ENCODE data around the gene CCDC51. TPM values are rescaled to one million over a fixed set of nuclear protein-coding genes. Genes with fewer than 3 reads are reported as not detected.

The CCDC51 gene
- total RNA-seq, 1 experiment from 2014 or later: 59.5 TPM

DNA sequence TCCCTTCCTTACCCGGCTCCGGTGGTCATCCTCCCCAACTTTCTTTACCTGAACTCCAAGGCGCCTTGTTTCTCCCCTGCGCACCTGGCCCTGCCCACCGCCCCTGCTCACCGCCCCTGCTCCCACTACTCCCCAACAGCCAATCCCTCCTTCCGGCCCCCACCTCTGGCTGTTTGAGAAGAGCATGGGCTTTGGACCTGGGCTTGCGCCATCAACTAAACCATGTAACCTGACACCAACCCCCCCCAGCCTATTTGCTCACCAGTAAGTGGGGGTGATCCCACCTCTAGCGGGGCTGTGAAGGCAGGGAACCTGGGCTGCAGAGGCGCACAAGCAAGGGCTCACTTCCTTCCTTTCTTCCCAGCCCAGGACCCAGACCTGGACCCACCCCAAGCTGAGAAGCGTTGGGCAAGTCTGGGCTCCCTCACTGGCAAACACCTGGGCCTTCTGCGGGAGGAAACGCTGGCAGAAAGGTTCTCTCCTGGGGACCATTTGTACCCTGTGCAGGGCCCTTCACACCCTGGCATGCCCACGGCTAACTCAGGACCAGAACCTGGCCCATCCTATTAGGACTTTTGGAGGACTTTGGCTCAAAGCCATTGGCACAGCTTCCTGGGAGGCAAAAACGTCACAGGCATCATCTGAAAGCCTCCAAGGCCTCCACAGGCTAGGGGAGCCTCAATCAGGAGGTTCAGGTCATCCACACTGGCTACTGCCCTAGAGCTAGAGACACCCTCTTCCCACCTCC is 9.8 kb downstream of the CCDC51 start, which contains the start of gene PLXNB1:
PLXNB1 (minus strand) TSS at position 127 of the 748 bp plus-strand sequence. CDS start 5,475 bp downstream, outside the sequence.
- no peak within 1 kb of the TSS for H3K27ac Mint-ChIP-seq (ENCODE audit: unreplicated experiment)
- peaks cover 56% of the 10 kb centered on the region for H3K4me1 Mint-ChIP-seq (ENCODE audit: low read depth, unreplicated experiment)
- peaks cover 79% of the 10 kb centered on the region for H3K36me3 Mint-ChIP-seq (ENCODE audit: insufficient read depth, unreplicated experiment)
- ChIA-PET POLR2A (interaction anchor here (1.2 to 2.8 kb wide), 2 partner anchors 10 to 242 kb away, joined by 3 to 12 read pairs; partner anchors contain the start of genes CCDC51, CDC25A and TMA7), CTCF (interaction anchor here (1.6 kb wide), 1 partner anchor 29 kb away, joined by 8 read pairs; no protein-coding TSS in a partner anchor)
- H3K9me3 ChIP-seq: no peaks in the 10 kb centered on the region
- H3K4me1 ChIP-seq: peaks cover 72% of the 10 kb centered on the region
- peak within 1 kb of the TSS; percentile 98 for H3K4me3 Mint-ChIP-seq (ENCODE audit: unreplicated experiment)
- H3K36me3 ChIP-seq (ENCODE audit: control insufficient read depth, insufficient read depth, low read length): peaks cover 6% of the 10 kb centered on the region
- H3K27me3 ChIP-seq (replicated peaks; ENCODE audit: control insufficient read depth, insufficient read depth, low read length): no peaks in the 10 kb centered on the region
- H3K9me3 Mint-ChIP-seq (ENCODE audit: unreplicated experiment): no peaks in the 10 kb centered on the region
- DNase-seq: peak; percentile 93 to 96
- H3K27me3 Mint-ChIP-seq (ENCODE audit: insufficient read depth, unreplicated experiment): no peaks in the 10 kb centered on the region
- peak within 1 kb of the TSS; percentile 84 for H3K4me3 ChIP-seq (ENCODE audit: low read depth, low read length)
- TF ChIP-seq, protein P1, sequence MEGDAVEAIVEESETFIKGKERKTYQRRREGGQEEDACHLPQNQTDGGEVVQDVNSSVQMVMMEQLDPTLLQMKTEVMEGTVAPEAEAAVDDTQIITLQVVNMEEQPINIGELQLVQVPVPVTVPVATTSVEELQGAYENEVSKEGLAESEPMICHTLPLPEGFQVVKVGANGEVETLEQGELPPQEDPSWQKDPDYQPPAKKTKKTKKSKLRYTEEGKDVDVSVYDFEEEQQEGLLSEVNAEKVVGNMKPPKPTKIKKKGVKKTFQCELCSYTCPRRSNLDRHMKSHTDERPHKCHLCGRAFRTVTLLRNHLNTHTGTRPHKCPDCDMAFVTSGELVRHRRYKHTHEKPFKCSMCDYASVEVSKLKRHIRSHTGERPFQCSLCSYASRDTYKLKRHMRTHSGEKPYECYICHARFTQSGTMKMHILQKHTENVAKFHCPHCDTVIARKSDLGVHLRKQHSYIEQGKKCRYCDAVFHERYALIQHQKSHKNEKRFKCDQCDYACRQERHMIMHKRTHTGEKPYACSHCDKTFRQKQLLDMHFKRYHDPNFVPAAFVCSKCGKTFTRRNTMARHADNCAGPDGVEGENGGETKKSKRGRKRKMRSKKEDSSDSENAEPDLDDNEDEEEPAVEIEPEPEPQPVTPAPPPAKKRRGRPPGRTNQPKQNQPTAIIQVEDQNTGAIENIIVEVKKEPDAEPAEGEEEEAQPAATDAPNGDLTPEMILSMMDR (IDR thresholded peaks at IDR 0.05; ENCODE audit: insufficient read depth in 1 of 2, low read depth in 1 of 2, low read length in 1 of 2, severe bottlenecking in 1 of 2, unreplicated experiment in 1 of 2): no peak
- TSS peak; percentile 33 for BruUV-seq (replicated peaks)
- intact Hi-C loops (cut with micrococcal nuclease; ENCODE audit: unreplicated experiment): loop anchor here (1.0 kb wide), 1 partner anchor 198 kb away; no protein-coding TSS in a partner anchor

DNA sequence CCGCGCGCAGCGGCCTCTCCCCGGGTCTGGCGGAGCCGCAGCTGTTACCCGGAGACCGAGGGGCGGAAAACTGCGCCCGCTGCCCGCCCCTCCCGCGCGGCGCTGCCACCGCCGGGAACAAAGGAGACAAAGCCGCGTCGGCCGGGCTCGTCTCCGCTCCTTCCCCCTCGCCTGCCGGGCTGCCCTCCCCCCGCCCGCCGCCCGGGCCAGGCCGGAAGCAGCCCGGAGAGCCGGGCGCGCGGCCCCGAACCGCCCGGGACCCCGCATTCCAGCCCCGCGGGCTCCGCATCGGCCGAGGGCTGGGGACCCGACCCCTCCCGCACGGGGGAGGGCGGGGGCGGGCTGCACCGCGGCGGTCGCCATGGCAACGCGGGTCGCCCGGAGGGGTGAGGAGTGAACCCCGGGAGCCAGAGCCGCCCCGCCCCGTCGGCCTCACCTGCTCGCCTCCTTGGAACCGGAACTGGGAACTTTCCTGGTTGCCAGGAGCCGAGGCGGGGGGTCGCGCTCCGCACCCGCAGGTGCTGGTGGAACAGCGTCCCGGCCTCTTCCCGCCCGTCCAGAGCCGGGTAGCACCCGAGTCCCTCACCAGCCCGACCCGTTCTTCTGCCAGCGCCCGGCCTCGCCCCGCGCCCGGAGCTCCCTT is 10.5 kb downstream of the CCDC51 start:
- no peaks in the 10 kb centered on the region for H3K27me3 ChIP-seq (replicated peaks; ENCODE audit: control insufficient read depth, insufficient read depth, low read length)
- peak overlapping the region; percentile 84 for H3K4me3 ChIP-seq (ENCODE audit: low read depth, low read length)
- ChIA-PET CTCF (interaction anchor here (1.9 kb wide), 1 partner anchor 29 kb away, joined by 15 read pairs; no protein-coding TSS in a partner anchor), POLR2A (interaction anchor here (1.2 to 2.8 kb wide), 3 partner anchors 10 to 241 kb away, joined by 3 to 12 read pairs (median 4); partner anchors contain the start of genes ATRIP, CCDC51, CDC25A and TMA7)
- Mint-ChIP-seq H3K4me1 (ENCODE audit: low read depth, unreplicated experiment) (peaks cover 52% of the 10 kb centered on the region), H3K36me3 (ENCODE audit: insufficient read depth, unreplicated experiment) (peaks cover 75% of the 10 kb centered on the region), H3K27me3 (ENCODE audit: insufficient read depth, unreplicated experiment) (no peaks in the 10 kb centered on the region), H3K4me3 (ENCODE audit: unreplicated experiment) (peak overlapping the region; percentile 98), H3K27ac (ENCODE audit: unreplicated experiment) (no peak overlapping the region), H3K9me3 (ENCODE audit: unreplicated experiment) (no peaks in the 10 kb centered on the region)
- peaks cover 6% of the 10 kb centered on the region for H3K36me3 ChIP-seq (ENCODE audit: control insufficient read depth, insufficient read depth, low read length)
- intact Hi-C loops (cut with micrococcal nuclease; ENCODE audit: unreplicated experiment): no loop called here
- TF ChIP-seq, protein P1 (IDR thresholded peaks at IDR 0.05; ENCODE audit: insufficient read depth in 1 of 2, low read depth in 1 of 2, low read length in 1 of 2, severe bottlenecking in 1 of 2, unreplicated experiment in 1 of 2): no peak
- no TSS peak for BruUV-seq (replicated peaks)
- DNase-seq: peak; percentile 87
- no peaks in the 10 kb centered on the region for H3K9me3 ChIP-seq
- peaks cover 65% of the 10 kb centered on the region for H3K4me1 ChIP-seq
